Stimulated activated CD4-positive, alpha-beta T cell treated with anti-CD3 and anti-CD28 coated beads, Interleukin-1b, Interleukin-23, amount 100 ng/mL, for 4 hours (primary cell): ENCODE data around the gene MACC1.
"Not testable (repeated sequence)": the region's sequence is repeated elsewhere in the genome, so short reads cannot be mapped to it uniquely, and the experiment has no call there.

Experiments used
- DNase-seq, 2 donors: peaks; one replicate each; pipeline ENCODE4 v3.0.0-alpha.2; 2020; ENCODE audit warnings: low read depth in 2 of 2

The MACC1 gene

GRCh38 chr7:20131776-20132175 lies 85.4 kb downstream of the MACC1 start:
- no peak for DNase-seq

- no peak for DNase-seq
Observed at GRCh38 chr7:20129920-20130319, 87.3 kb downstream of the MACC1 start.

GRCh38 chr7:20128001-20128400 lies 89.2 kb downstream of the MACC1 start:
- no peak for DNase-seq

GRCh38 chr7:20126060-20126459 lies 91.1 kb downstream of the MACC1 start:
- DNase-seq, result not testable (repeated sequence)

- not testable (repeated sequence) for DNase-seq
Observed at GRCh38 chr7:20124087-20124486, 93.1 kb downstream of the MACC1 start.

- DNase-seq, result not testable (repeated sequence)
Observed at GRCh38 chr7:20122653-20123316, 94.4 kb downstream of the MACC1 start.

GRCh38 chr7:20122073-20122472 lies 95.1 kb downstream of the MACC1 start:
- no peak for DNase-seq

GRCh38 chr7:20121404-20121803 lies 95.8 kb downstream of the MACC1 start:
- DNase-seq, result no peak

GRCh38 chr7:20120611-20121168 lies 96.5 kb downstream of the MACC1 start:
- not testable (repeated sequence) for DNase-seq

GRCh38 chr7:20116869-20117268 lies 100.3 kb downstream of the MACC1 start:
- no peak for DNase-seq

- no peak for DNase-seq
Observed at GRCh38 chr7:20114468-20114867, 102.7 kb downstream of the MACC1 start.

GRCh38 chr7:20113427-20114027 lies 103.7 kb downstream of the MACC1 start:
- DNase-seq, result no peak

GRCh38 chr7:20112696-20113095 lies 104.5 kb downstream of the MACC1 start:
- no peak for DNase-seq

GRCh38 chr7:20111821-20112542 lies 105.2 kb downstream of the MACC1 start:
- no peak for DNase-seq

GRCh38 chr7:20107582-20107981 lies 109.6 kb downstream of the MACC1 start:
- DNase-seq, result no peak

- DNase-seq, result no peak
Observed at GRCh38 chr7:20104696-20105095, 112.5 kb downstream of the MACC1 start.

- DNase-seq, result no peak
Observed at GRCh38 chr7:20102982-20103381, 114.2 kb downstream of the MACC1 start.

- no peak for DNase-seq
Observed at GRCh38 chr7:20095862-20096261, 121.3 kb downstream of the MACC1 start.

- DNase-seq, result no peak
Observed at GRCh38 chr7:20095436-20095835, 121.7 kb downstream of the MACC1 start.

GRCh38 chr7:20089431-20089830 lies 127.8 kb downstream of the MACC1 start:
- DNase-seq, result no peak

GRCh38 chr7:20085086-20085485 lies 132.1 kb downstream of the MACC1 start:
- no peak for DNase-seq
